ENCODE measurements around the gene GRIK3. TPM values are rescaled to one million over a fixed set of nuclear protein-coding genes. Genes with fewer than 3 reads are reported as not detected.

GRIK3 gene
- total RNA-seq, 1 donor from 2014 or later, result not detected

DNA sequence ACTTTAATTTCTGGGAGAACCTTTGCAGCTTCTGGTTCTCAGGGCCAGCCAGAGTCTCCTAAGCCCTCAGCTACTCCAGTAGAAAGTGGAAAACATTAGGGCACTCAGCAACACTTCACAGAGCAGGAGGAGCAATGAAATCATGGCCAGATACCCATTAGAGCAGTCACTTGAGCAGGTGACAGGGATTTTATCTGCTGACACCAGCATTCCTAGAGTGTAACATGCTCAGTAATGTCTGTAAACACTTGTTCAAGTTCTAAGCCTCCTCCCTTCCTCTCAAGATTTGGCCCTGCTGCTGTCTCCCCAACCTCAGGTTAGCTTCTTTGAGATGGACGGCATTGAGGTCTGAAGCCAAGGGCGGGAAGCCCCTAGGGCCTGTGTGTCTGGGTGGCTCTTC lies 218.0 kb downstream of the GRIK3 start:
- no peaks in the 10 kb centered on the region for H3K9me3 Mint-ChIP-seq (ENCODE audit: unreplicated experiment)
- no peaks in the 10 kb centered on the region for H3K36me3 Mint-ChIP-seq (ENCODE audit: unreplicated experiment)
- H3K27ac Mint-ChIP-seq (ENCODE audit: unreplicated experiment), result no peak overlapping the region
- H3K4me3 Mint-ChIP-seq (ENCODE audit: unreplicated experiment), result no peak overlapping the region
- no peaks in the 10 kb centered on the region for H3K4me1 Mint-ChIP-seq (ENCODE audit: unreplicated experiment)
- TF ChIP-seq, protein P1, sequence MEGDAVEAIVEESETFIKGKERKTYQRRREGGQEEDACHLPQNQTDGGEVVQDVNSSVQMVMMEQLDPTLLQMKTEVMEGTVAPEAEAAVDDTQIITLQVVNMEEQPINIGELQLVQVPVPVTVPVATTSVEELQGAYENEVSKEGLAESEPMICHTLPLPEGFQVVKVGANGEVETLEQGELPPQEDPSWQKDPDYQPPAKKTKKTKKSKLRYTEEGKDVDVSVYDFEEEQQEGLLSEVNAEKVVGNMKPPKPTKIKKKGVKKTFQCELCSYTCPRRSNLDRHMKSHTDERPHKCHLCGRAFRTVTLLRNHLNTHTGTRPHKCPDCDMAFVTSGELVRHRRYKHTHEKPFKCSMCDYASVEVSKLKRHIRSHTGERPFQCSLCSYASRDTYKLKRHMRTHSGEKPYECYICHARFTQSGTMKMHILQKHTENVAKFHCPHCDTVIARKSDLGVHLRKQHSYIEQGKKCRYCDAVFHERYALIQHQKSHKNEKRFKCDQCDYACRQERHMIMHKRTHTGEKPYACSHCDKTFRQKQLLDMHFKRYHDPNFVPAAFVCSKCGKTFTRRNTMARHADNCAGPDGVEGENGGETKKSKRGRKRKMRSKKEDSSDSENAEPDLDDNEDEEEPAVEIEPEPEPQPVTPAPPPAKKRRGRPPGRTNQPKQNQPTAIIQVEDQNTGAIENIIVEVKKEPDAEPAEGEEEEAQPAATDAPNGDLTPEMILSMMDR (IDR thresholded peaks at IDR 0.05), result no peak
- no peak for DNase-seq (ENCODE audit: extremely low spot score, unreplicated experiment)
- H3K27me3 Mint-ChIP-seq (ENCODE audit: unreplicated experiment), result no peaks in the 10 kb centered on the region

DNA sequence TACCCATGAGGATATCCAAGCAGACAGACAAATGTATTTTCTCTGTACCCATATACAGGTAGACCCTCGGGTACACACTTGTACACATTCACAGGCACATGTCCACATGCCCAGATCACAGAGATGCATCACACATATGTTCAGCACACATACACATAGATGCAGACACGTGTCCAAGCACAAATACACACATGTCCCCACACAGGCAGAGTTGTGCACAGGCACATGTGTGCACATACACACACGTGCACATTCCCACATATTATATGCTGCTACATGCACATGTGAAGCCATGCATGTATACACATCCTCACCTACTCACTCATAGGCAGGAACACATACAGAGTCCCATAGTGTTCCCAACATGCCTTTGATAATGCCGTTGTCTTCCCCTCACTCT lies 219.5 kb downstream of the GRIK3 start:
- Mint-ChIP-seq H3K27me3 (ENCODE audit: unreplicated experiment) (no peaks in the 10 kb centered on the region), H3K9me3 (ENCODE audit: unreplicated experiment) (no peaks in the 10 kb centered on the region), H3K27ac (ENCODE audit: unreplicated experiment) (no peak overlapping the region), H3K36me3 (ENCODE audit: unreplicated experiment) (no peaks in the 10 kb centered on the region), H3K4me1 (ENCODE audit: unreplicated experiment) (no peaks in the 10 kb centered on the region), H3K4me3 (ENCODE audit: unreplicated experiment) (no peak overlapping the region)
- TF ChIP-seq, protein P1 (IDR thresholded peaks at IDR 0.05), result no peak
- DNase-seq (ENCODE audit: extremely low spot score, unreplicated experiment), result no peak

GRCh38 chr1:36814083-36814482 lies 220.2 kb downstream of the GRIK3 start:
- Mint-ChIP-seq H3K4me3 (ENCODE audit: unreplicated experiment) (no peak overlapping the region), H3K27me3 (ENCODE audit: unreplicated experiment) (no peaks in the 10 kb centered on the region), H3K36me3 (ENCODE audit: unreplicated experiment) (no peaks in the 10 kb centered on the region), H3K27ac (ENCODE audit: unreplicated experiment) (no peak overlapping the region), H3K9me3 (ENCODE audit: unreplicated experiment) (no peaks in the 10 kb centered on the region), H3K4me1 (ENCODE audit: unreplicated experiment) (no peaks in the 10 kb centered on the region)
- TF ChIP-seq, protein P1 (IDR thresholded peaks at IDR 0.05), result no peak
- no peak for DNase-seq (ENCODE audit: extremely low spot score, unreplicated experiment)

GRCh38 chr1:36807262-36807661 lies 227.1 kb downstream of the GRIK3 start:
- Mint-ChIP-seq H3K4me3 (ENCODE audit: unreplicated experiment) (no peak overlapping the region), H3K27ac (ENCODE audit: unreplicated experiment) (no peak overlapping the region), H3K27me3 (ENCODE audit: unreplicated experiment) (no peaks in the 10 kb centered on the region), H3K36me3 (ENCODE audit: unreplicated experiment) (no peaks in the 10 kb centered on the region), H3K4me1 (ENCODE audit: unreplicated experiment) (no peaks in the 10 kb centered on the region), H3K9me3 (ENCODE audit: unreplicated experiment) (no peaks in the 10 kb centered on the region)
- DNase-seq (ENCODE audit: extremely low spot score, unreplicated experiment), result no peak
- TF ChIP-seq, protein P1 (IDR thresholded peaks at IDR 0.05), result no peak

- TF ChIP-seq, protein P1 (IDR thresholded peaks at IDR 0.05), result no peak
- H3K9me3 Mint-ChIP-seq (ENCODE audit: unreplicated experiment), result no peaks in the 10 kb centered on the region
- no peak overlapping the region for H3K27ac Mint-ChIP-seq (ENCODE audit: unreplicated experiment)
- H3K27me3 Mint-ChIP-seq (ENCODE audit: unreplicated experiment), result no peaks in the 10 kb centered on the region
- no peak for DNase-seq (ENCODE audit: extremely low spot score, unreplicated experiment)
- no peak overlapping the region for H3K4me3 Mint-ChIP-seq (ENCODE audit: unreplicated experiment)
- H3K4me1 Mint-ChIP-seq (ENCODE audit: unreplicated experiment), result no peaks in the 10 kb centered on the region
- H3K36me3 Mint-ChIP-seq (ENCODE audit: unreplicated experiment), result no peaks in the 10 kb centered on the region
Measured at GRCh38 chr1:36805979-36806640, 228.2 kb downstream of the GRIK3 start.
